GM18517 (cell line): ENCODE measurements around the gene SNCB.

Source experiments
- ATAC-seq: cut with Tn5 transposase; IDR thresholded peaks from one replicate; pipeline ENCODE4 v1.9.1; 2021; ENCODE audit warnings: mild to moderate bottlenecking, moderate library complexity; ENCODE audit not compliant: unreplicated experiment

The SNCB gene

GRCh38 chr5:176625966-176626875 lies 4.1 kb downstream of the SNCB start:
- ATAC-seq, result no peak

- no peak for ATAC-seq
These were observed 4.8 kb downstream of the SNCB start for GRCh38 chr5:176625512-176625911.

- no peak for ATAC-seq
These were observed 5.4 kb downstream of the SNCB start for GRCh38 chr5:176624938-176625337.

GRCh38 chr5:176624142-176624541 lies 6.2 kb downstream of the SNCB start:
- no peak for ATAC-seq

- ATAC-seq, result no peak
These were observed 8.7 kb downstream of the SNCB start for GRCh38 chr5:176621661-176622079.

- no peak for ATAC-seq
These were observed 9.9 kb downstream of the SNCB start for GRCh38 chr5:176620333-176620981.

- no peak for ATAC-seq
These were observed 10.6 kb downstream of the SNCB start for GRCh38 chr5:176619569-176620332.

GRCh38 chr5:176619203-176619568 lies 11.1 kb downstream of the SNCB start:
- ATAC-seq, result no peak

- ATAC-seq, result no peak
These were observed 11.6 kb downstream of the SNCB start for GRCh38 chr5:176618783-176619182.

GRCh38 chr5:176616511-176616910 lies 13.8 kb downstream of the SNCB start:
- no peak for ATAC-seq

GRCh38 chr5:176614805-176615478 lies 15.4 kb downstream of the SNCB start:
- ATAC-seq, result no peak

GRCh38 chr5:176612855-176613254 lies 17.5 kb downstream of the SNCB start:
- no peak for ATAC-seq

GRCh38 chr5:176612008-176612407 lies 18.3 kb downstream of the SNCB start:
- no peak for ATAC-seq

- no peak for ATAC-seq
These were observed 18.9 kb downstream of the SNCB start for GRCh38 chr5:176611435-176611834.

- ATAC-seq, result no peak
These were observed 19.9 kb downstream of the SNCB start for GRCh38 chr5:176610435-176610773.

GRCh38 chr5:176609724-176610434 lies 20.5 kb downstream of the SNCB start, which contains the start of gene GPRIN1:
Gene GPRIN1 (minus strand): TSS chr5:176610156. CDS start chr5:176599834, 10,322 bp downstream.
- ATAC-seq, result peak; percentile 59

GRCh38 chr5:176608937-176609723 lies 21.2 kb downstream of the SNCB start:
- ATAC-seq, result peak; percentile 30

GRCh38 chr5:176608142-176608705 lies 22.1 kb downstream of the SNCB start:
- no peak for ATAC-seq

GRCh38 chr5:176606875-176607274 lies 23.5 kb downstream of the SNCB start:
- no peak for ATAC-seq
